Subcutaneous adipose tissue (tissue), 4 donors: ENCODE data around the gene MAGI3. TPM values are rescaled to one million over a fixed set of nuclear protein-coding genes. Genes with fewer than 3 reads are reported as not detected.

Experiments
- CTCF ChIP-seq: fragments of 450-650 bp; IDR thresholded peaks from one replicate; pipeline ENCODE4 v1.5.1; 2016; ENCODE audit warnings: low read depth, mild to moderate bottlenecking, control low read depth, antibody characterized with exemption, moderate library complexity
- total RNA-seq, 4 donors: library from RNA; depleted of rRNA; stranded (reverse); fragments of >200 nt; gene quantifications; one replicate each; pipeline ENCODE4 v1.1.0, GENCODE V29; 2016

The MAGI3 gene
- total RNA-seq, 4 donors from 2014 or later, result 11.6 to 19.4 (median 15.7) TPM

GRCh38 chr1:113391649-113392271 lies 1.4 kb downstream of the MAGI3 start:
- no peak for TF ChIP-seq CTCF

- no peak for TF ChIP-seq CTCF
These were observed 2.3 kb downstream of the MAGI3 start for GRCh38 chr1:113392541-113393128.

GRCh38 chr1:113394043-113394862 lies 3.9 kb downstream of the MAGI3 start:
- no peak for TF ChIP-seq CTCF

- no peak for TF ChIP-seq CTCF
These were observed 4.5 kb downstream of the MAGI3 start for GRCh38 chr1:113394863-113395259.

GRCh38 chr1:113396102-113396501 lies 5.8 kb downstream of the MAGI3 start:
- no peak for TF ChIP-seq CTCF

- no peak for TF ChIP-seq CTCF
These were observed 6.3 kb downstream of the MAGI3 start for GRCh38 chr1:113396585-113396984.

GRCh38 chr1:113399062-113399583 lies 8.8 kb downstream of the MAGI3 start:
- TF ChIP-seq CTCF, result no peak
